Measurements from ENCODE around the gene TMEM80.

GRCh38 chr11:660281-660680 lies 35.3 kb upstream of the TMEM80 start:
- TF ChIP-seq USF2 (IDR thresholded peaks at IDR 0.05; ENCODE audit: low read depth, low read length) = no peak
- no peak for TF ChIP-seq CTCF (conservative IDR thresholded peaks at IDR 0.05; ENCODE audit: low read depth, low read length)
- no peak for TF ChIP-seq RCOR1 (IDR thresholded peaks at IDR 0.05; ENCODE audit: insufficient replicate concordance, low read length)
- TF ChIP-seq RFX5 (IDR thresholded peaks at IDR 0.05; ENCODE audit: low read depth, low read length) = no peak
- no peak for TF ChIP-seq MXI1 (IDR thresholded peaks at IDR 0.05; ENCODE audit: borderline replicate concordance, low read depth, low read length)
- TF ChIP-seq POLR2A (IDR thresholded peaks at IDR 0.05; ENCODE audit: low read depth, low read length) = no peak
